ENCODE data around the gene PDE4B.
"Not testable (repeated sequence)": the region's sequence is repeated elsewhere in the genome, so short reads cannot be mapped to it uniquely, and the experiment has no call there.

PDE4B gene

DNA sequence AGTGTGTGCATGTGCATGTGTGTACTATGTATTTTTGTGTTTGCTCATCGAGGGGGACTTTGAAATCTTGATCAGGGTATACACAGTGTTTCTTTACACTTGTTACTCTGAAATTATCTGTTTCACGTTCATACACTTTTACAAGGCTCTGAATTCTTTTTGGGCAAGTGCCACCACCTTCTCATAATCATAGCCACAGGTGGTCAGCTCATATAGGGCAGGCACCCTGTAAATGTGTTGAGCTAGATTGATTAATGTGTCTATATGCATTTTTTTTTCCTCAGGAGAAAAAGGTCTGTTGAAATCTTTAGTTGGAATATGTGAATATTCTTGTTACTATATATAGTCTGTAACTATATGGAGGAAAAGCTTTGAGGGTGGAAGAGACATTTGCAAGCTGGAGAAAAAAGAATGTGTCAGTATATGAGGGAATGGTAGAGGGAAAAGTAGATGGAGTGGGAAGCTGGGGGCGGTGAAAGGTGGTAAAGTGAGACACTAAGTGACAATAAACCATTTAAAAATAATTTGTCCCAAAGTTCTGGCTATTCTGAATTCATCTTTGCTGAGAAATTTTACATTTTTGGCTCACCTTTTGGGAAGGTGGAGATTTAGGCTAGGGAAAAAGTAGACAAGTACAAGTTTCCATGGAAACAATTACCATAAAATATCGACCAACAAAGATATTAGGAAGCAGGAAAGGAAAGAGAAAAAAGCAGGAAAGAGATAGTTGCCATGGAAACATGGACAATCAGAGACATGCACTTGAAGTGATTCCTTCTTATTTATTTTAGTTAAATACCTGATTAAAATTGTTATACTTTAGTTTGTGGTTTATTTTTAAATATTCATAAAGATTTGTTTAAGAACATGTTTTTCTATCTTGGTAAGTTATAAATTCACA, 277.5 kb downstream of the PDE4B start:
- DNase-seq = no peak

DNA sequence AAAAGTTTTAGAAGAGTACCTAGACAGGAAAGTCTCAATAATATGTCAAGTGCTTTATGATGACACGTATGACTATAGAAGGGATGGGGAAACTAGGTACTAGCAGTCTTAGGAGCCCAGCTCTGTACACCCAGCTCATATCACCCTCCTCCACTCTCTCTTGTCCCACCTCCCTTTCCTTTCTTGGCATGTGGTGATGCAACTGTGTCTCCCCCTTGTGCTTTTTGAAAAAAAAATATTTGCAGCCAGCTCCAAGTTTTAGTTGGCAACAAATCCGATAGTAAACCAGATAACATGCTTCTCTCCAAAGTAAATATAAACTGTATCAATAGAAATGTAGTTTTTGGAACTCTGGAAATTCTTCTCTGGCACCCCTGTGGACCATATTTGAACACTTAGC, 280.7 kb downstream of the PDE4B start:
- no peak for DNase-seq

DNA sequence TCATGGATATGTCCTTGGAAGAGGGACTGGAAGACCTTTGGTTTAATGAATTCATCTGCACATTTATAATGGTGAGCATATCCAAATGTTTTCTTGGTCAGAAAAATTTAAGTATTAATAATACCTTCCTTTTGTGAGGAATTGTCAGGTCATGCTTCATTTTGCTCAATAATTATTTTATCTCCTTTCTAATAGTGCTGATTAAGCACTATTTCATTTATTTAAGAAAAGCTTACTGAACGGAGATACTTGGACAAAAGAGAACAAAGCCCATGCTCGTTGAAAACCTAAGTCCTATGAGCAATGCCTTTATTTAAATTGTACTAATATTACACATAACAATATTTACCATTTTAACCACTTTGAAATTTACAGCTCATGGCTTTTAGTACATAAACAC, 281.5 kb downstream of the PDE4B start:
- DNase-seq = no peak

DNA sequence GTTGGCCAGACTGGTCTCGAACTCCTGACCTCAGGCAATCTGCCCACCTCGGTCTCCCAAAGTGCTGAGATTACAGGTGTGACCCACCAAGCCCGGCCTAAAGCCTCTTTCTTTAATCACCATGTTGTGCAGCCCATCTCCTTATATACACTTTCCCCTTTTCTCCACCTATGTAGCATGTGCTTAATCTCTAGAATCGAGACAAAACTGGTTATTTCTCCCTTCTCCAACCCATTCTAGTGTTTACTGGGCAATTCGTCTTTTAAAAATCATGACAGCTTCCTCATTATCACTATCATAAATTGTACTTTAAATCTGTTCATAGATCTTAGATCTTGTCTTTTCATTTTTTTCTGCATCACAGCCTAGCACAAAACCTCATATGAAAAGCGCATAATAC, 285.7 kb downstream of the PDE4B start:
- DNase-seq = no peak

GRCh38 chr1:66083003-66083402, 290.3 kb downstream of the PDE4B start:
- no peak for DNase-seq

- DNase-seq = no peak
Measured at GRCh38 chr1:66084442-66084841, 291.7 kb downstream of the PDE4B start.

DNA sequence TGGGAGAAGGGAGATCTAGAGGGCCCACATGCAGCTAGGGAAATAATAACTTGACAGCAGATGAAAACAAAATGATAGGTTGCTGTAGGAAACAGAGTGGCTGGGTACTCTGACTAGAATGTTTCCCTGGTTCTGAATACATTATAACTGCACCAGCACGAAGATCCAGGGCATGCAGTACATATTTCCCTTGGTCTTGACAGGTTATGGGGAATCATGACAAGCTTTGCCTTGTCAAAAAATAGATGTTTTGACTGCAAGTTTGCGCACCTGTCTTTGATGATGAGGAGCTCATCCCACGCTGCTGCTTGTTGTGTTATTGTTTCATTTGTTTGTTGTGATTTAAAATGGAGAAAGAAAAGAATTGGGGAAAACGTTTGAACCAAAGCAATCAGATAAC, 292.9 kb downstream of the PDE4B start:
- DNase-seq = no peak

DNA sequence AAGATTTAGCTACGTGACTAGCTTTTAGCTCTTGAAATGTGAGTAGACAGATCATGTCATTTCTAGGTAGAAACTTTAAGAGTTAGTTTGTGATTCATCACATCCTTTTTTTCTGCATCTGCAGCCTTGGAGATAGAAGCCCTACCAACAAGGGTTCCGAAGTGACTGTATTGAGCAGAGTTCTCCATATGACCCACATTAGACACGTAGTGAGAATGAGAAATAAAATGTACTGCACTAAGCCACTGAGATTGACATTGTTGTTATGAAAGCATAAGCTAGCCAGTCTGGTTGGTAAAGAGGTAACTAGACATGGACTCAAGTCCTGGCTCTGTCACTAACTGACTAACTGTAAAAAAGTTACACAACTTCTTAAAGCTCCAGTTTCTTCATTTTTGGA, 296.1 kb downstream of the PDE4B start:
- no peak for DNase-seq

DNA sequence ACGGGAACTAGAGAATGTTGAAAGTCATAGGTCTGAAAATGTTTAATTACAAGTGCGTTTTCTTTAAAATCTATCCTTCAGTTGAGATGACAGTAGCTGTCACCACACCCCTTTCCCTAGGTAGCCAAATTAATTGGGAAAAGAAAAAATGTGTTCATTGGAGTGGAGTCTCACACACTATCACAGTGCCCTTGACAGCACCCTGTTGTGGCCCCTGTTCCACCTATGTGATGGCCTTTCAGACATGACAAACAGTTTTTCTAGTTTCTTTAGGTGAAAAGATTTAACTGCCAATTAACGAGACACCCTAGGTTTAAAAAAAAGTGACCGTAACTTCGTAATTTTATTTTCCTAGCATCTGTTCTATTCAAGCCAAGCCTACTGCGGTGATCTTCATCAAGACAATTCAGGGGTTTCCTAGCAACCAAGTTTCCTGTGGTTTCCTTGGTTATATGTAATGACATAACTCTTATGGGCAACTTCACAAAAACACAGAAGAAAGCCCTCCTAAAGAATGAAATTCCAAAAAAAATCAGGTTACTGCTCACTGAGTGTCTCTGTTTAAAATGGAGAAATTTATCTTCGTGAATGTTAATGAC, 298.3 kb downstream of the PDE4B start:
- no peak for DNase-seq

- DNase-seq = no peak
Measured at GRCh38 chr1:66095190-66095589, 302.5 kb downstream of the PDE4B start.

GRCh38 chr1:66100959-66101358, 308.3 kb downstream of the PDE4B start:
- not testable (repeated sequence) for DNase-seq

GRCh38 chr1:66104076-66104475, 311.4 kb downstream of the PDE4B start:
- not testable (repeated sequence) for DNase-seq

- DNase-seq = no peak
Measured at GRCh38 chr1:66108624-66109023, 315.9 kb downstream of the PDE4B start.

DNA sequence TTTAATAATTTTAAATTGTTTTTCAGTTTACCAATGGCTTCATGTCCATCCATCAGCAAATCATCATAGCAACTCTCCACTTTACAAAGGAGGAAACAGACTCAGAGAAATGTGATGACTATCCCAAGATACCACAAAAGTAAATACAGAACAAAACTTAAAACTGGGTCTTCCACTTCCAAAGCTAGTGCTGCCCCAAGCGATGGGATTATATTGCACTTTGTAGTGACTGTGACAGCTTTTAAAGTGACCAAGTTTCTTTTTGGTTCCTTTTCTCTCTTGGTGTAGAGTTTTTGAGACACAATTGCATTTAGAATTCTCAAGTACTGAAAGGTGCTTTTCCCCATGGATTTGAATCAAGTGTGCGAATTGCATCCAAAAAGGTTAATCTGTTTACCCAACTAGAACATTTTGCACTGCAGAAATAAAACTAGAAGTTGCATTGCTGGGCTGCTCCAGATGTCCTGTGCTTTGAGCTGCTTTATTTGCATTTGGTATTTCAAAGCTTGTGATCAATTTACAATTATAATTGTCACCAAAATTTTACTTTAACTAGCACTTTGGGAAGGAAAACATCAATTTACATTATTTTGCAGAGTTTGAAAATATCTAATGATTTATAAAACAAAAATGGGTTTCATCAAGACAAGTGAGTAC, 320.2 kb downstream of the PDE4B start:
- no peak for DNase-seq

DNA sequence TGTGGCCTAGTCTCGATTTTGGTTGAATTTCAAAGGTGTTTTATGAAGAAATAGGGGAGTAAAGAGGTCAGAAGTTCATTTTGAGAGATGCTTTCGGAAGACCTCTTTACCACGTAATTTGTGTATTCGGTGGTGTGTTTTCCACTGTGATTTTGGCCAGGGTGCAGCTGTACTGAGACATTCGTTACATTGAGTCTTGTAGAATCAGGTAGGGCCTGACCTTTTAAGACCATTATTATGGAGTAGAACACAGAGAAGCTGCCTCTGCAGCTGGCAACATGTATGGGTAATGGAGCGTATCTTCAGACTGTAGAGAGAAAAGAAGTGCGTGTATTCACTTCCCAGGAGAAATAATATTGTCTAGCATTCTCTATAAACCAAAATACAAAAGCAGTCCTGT, 326.5 kb downstream of the PDE4B start:
- DNase-seq = no peak

- DNase-seq = no peak
Measured at GRCh38 chr1:66124670-66125069, 332.0 kb downstream of the PDE4B start.

DNA sequence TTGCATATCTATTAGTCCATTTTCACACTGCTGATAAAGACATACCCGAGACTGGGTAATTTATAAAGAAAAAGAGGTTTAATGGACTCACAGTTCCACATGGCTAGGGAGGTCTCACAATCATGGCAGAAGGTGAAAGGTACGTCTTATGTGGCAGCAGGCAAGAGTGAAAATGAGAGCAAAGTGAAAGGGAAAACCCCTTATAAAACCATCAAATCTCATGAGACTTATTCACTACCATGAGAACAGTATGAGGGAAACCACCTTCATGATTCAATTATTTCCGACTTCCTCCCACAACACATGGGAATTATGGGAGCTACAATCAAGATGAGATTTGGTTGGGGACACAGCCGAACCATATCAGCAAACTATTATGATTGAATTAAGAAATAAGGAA, 335.9 kb downstream of the PDE4B start:
- DNase-seq = not testable (repeated sequence)

DNA sequence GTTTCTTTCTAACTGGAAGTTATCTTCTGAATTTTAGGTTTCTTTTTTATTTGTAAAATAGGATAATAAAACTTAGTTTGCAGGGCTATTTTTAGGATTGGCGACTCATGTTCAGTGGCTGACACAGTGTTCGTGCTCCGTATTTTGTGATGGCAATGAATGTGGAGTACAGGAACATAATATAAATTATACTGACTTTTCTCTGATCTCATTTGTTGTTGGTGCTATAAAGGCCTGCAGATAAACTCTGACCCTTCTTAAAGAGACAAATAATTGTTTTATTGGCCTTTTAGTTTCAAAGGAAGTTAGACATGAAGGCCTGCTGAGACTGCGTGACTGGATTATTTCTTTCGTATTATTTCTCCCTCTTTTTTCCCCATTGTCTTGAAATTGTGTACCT, 339.6 kb downstream of the PDE4B start:
- no peak for DNase-seq

DNA sequence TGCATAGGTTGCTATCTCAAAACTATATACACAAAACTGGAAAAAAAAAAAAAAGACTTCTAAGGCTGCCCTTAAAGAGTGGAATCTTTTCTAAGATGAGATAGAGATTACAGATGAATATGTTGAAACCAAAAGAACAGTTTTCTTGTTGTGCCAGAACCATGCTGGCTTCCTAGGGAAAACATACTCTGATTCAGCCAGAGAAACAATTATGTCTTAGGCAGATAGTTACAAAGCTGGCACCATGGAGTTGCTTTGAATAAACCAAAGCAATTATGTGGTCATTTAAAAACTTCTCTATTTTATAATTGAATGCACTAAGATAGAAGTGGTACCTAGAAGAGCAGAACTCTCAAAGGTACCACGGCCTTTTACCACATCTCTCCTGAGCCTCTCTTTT, 341.3 kb downstream of the PDE4B start:
- DNase-seq = peak in 1 of 2 donors; percentile 43

- no peak for DNase-seq
Measured at GRCh38 chr1:66135161-66135560, 342.5 kb downstream of the PDE4B start.

- not testable (repeated sequence) for DNase-seq
Measured at GRCh38 chr1:66136423-66136822, 343.7 kb downstream of the PDE4B start.

DNA sequence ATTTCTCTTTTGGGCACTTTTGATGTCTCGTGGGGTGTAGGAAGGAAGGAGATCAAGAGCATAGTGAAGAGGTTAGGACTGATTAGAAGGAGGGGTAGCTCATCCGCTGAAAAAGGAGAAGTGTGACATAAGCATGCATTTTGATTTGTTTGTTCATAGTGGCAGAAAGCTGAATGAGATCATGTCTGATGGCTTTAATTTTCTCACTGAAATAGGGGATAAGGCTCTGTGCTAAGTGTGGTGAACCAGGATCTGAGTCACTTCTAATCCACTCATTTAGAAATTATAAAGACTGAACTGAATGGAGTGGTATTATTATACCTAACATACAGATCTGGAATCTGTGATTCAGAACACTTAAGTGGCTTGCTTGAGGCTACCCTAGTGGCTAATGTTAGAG, 344.5 kb downstream of the PDE4B start:
- DNase-seq = no peak

DNA sequence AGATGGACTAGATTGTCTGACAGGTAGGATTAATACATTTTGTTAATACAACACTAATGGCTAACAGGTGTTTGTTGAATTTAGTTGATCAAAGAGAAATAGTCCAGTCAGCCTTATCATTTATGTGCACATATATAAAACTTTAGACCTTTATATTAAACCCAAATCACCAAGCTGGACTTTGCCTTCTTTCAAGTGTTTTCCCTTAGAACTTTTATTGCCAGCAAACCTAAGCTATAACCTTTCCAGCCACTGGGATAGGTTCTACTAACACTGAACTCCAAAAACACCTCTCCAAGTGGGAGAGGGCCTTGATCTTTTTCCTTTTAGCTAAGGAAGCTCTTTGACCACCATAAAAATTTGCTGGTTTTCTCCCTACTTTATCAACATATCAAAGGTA, 345.9 kb downstream of the PDE4B start:
- DNase-seq = no peak

DNA sequence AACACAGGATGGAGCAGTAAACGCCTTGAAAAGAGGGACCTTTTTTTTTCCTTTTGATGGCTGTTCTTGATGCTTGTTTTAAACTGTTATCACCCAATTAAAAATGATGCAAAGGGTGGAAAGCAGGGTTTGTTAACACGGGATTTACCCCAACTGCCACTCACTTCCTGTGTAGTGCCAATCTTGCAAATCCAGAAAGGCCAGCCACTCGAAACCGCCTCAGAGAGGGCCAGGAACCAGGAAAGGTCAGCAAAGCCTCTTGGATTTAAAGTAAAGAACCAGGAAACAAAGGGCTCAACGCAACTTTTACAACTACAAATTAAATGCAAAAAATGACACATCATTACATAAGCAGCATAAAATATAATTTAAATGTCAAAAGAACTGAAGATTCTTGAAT, 347.4 kb downstream of the PDE4B start:
- DNase-seq = no peak
